HG03565 (cell line): ENCODE measurements around the gene RAD50.
"Not testable (repeated sequence)": the region's sequence is repeated elsewhere in the genome, so short reads cannot be mapped to it uniquely, and the experiment has no call there.

Experiments used
- ATAC-seq: cut with Tn5 transposase; IDR thresholded peaks from one replicate; pipeline ENCODE4 v1.9.1; 2021; ENCODE audit warnings: mild to moderate bottlenecking, moderate library complexity; ENCODE audit not compliant: unreplicated experiment

The RAD50 gene

DNA sequence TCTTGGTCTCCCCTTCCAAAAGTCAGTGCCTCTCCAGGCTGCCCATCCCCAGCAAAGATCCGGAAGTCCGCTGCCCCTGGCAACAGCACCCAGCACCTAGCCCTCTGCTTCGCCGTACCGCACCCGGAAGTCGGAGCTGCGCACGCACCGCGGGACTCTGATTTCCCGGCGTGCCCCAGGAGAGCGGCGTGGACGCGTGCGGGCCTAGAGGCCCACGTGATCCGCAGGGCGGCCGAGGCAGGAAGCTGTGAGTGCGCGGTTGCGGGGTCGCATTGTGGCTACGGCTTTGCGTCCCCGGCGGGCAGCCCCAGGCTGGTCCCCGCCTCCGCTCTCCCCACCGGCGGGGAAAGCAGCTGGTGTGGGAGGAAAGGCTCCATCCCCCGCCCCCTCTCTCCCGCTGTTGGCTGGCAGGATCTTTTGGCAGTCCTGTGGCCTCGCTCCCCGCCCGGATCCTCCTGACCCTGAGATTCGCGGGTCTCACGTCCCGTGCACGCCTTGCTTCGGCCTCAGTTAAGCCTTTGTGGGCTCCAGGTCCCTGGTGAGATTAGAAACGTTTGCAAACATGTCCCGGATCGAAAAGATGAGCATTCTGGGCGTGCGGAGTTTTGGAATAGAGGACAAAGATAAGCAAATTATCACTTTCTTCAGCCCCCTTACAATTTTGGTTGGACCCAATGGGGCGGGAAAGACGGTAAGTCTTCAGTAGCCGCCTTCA lies at the start of gene RAD50:
RAD50 (plus strand) TSS at position 215 of the 715 bp plus-strand sequence; CDS start at position 563, 348 bp downstream.
- ATAC-seq = peak; percentile 97

DNA sequence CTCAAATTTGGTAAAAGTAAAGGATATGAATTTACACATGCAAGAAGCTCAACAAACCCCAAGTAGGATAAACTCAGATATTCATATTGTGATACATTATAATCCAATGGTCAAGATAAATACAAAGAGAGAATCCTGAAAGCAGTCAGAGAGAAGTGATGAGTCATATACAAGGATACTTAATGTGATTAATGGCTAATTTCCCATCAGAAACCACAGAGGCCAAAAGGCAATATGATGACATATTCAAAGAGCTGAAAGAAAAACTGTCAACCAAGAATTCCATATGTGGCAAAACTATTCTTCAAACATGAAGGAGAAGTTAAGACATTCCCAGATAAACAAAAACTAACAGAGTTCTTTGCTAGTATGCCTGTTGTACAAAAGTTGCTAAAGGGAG lies 46.7 kb upstream of the RAD50 start:
- no peak for ATAC-seq

DNA sequence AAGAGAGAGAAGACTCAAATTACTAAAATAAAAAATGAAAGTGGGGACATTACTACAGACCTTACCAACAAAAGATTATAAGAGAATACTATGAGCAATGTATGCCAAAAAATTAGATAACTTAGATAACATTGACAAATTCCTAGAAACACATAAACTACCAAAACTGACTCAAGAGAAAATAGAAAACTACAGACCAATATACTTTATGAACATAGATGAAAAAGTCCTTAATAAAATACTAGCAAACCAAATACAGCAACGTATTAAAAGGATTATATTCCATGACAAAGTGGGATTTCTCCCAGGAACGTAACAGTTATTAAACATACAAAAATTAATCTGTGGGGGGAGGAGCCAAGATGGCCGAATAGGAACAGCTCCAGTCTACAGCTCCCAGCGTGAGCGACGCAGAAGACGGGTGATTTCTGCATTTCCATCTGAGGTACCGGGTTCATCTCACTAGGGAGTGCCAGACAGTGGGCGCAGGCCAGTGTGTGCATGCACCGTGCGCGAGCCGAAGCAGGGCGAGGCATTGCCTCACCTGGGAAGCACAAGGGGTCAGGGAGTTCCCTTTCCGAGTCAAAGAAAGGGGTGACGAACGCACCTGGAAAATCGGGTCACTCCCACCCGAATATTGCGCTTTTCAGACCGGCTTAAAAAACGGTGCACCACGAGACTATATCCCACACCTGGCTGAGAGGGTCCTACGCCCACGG lies 43.0 kb upstream of the RAD50 start:
- not testable (repeated sequence) for ATAC-seq

DNA sequence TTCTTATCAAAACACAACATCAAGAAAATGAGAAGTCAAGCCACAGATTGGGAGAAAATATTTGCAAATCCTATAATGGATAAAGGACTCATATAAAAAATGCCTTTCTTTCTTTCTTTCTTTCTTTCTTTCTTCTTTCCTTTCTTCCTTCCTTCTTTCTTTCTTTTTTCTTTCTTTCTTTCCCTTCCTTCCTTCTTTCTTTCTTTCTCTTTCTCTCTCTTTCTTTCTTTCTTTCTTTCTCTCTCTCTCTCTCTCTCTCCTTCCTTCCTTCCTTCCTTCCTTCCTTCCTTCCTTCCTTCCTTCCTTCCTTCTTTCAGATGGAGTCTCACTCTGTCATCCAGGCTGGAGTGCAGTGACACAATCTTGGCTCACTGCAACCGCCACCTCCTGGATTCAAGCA lies 34.7 kb upstream of the RAD50 start:
- ATAC-seq = not testable (repeated sequence)

GRCh38 chr5:132524877-132525276 lies 31.9 kb upstream of the RAD50 start:
- ATAC-seq = not testable (repeated sequence)

DNA sequence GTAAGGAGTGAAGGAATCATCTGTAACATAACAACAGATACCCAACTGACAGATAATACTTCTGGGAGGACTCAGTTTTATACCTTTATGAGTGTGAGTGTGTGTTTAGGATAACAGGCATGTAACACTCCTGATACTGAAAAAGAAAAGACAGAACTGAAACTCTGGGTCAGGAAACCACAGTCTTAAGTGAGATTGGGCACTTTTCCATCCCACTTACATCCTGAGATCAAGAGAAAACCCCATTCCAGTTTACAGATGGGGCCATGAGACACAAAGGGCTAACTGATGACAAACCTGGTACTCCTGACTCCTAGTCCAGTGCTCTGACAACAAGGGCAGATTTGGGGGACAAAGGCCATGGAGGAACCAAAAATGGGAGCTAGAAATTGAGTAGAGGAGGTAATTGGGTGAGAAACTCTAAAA lies 31.5 kb upstream of the RAD50 start:
- ATAC-seq = peak; percentile 81

DNA sequence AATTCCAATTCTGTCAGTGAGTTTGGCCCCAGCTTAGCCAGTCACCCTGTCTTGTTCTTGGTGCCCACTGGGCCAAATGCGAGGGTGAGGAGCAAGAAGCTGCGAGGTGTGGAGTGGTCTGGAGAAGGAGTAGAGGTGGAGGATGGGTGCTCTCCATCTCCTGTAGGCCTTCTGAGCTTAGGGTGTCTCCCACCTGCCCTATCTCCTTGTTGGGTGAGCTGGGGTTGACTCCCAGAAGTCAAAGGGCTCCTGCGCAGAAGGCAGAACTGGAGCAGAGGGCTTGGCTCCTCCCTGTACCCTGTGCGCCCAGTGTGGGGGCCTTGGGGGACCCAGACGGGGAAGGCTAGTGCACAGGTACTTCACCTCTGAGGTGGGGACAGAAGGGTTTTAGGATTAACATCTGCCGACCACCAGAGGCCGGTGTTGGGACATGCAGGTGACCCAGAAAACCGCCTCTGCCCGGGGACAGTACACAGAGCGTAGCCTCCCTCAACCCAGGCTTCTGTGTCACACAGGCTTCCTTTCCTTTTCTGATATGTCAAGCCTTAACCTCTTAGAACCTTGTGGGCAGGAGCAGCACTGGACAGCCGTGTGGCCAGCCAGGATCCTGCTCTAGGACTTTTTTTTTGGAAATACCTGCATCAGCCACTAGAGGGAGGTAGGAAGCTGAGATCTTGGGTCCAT lies 30.3 kb upstream of the RAD50 start:
- no peak for ATAC-seq

- no peak for ATAC-seq
Observed at GRCh38 chr5:132526974-132527564, 29.7 kb upstream of the RAD50 start.

DNA sequence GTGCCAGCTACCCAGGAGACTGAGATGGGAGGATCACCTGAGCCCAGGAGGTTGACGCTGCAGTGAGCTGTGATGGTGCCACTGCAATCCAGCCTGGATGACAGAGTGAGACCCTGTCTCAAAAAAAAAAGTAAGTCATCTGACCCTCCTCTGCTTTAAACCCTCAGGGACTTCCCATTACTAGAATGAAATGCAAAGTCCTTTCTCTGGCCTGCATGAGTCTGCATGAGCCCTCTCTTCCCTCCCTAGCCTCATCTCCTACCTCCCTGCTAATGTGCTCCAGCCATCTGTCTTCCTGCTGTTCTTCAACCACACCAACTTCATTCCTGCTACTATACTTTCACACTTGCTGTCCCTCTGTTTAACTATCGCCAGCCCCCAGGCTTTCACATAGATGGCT lies 28.8 kb upstream of the RAD50 start:
- no peak for ATAC-seq

GRCh38 chr5:132528866-132529634 lies 27.7 kb upstream of the RAD50 start:
- no peak for ATAC-seq

DNA sequence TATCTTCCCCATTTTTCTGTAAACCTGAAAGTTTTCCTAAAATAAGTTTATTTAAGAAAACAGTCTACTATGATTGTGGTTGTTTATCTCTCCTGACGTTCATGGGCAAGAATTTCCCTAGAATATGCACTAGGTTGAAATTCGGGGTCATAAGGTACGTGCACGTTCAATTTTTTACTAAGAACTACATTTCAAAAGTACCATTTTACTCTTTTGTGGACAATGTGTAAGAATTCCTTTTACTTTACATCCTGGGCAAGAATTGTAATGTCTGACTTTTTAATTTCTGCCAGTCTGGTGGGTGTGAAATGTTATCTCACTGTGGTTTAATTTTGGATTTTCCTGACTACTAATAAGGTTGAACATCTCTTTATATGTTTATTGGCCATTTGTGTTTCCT lies 25.8 kb upstream of the RAD50 start:
- no peak for ATAC-seq

- no peak for ATAC-seq
Observed at GRCh38 chr5:132539716-132540115, 17.1 kb upstream of the RAD50 start.

DNA sequence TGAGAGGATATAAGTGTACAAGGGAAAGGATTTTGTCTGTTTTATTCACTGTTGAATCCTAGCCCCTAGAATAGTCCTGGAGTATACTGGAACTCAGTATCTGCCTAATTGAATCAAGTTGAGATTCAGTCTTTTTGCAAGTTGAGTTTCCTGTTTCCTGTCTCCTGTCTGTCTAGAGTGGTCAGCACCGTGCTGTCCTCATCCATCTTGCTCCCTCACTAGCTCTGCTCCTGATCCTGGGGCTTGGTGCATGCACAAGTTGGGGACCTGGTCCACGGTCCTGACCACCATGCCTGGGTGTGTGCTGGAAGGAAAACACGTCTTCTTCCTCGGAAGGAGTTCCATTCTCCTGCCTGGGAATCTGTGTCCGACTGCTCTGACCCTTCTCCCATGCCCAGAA lies 16.6 kb upstream of the RAD50 start:
- no peak for ATAC-seq

DNA sequence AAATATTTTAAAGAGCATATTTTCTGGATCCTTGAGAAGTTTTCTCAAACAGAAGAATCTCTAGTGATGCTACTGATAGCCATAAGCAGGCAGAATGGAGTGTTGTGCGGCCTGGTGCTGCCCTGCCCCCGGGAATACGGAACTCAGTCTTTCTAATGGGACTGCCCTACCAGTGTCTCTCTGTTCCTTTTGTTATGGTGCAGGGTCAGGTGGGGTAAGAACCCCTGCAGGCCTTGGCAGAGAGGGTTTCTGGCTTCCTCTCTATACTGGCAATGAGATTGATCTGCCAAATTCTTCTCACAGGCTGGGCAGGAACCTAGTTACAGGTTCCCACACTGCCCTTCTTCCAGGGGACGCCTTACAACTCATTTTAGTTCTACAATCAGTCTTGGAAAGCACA lies 16.0 kb upstream of the RAD50 start:
- no peak for ATAC-seq

DNA sequence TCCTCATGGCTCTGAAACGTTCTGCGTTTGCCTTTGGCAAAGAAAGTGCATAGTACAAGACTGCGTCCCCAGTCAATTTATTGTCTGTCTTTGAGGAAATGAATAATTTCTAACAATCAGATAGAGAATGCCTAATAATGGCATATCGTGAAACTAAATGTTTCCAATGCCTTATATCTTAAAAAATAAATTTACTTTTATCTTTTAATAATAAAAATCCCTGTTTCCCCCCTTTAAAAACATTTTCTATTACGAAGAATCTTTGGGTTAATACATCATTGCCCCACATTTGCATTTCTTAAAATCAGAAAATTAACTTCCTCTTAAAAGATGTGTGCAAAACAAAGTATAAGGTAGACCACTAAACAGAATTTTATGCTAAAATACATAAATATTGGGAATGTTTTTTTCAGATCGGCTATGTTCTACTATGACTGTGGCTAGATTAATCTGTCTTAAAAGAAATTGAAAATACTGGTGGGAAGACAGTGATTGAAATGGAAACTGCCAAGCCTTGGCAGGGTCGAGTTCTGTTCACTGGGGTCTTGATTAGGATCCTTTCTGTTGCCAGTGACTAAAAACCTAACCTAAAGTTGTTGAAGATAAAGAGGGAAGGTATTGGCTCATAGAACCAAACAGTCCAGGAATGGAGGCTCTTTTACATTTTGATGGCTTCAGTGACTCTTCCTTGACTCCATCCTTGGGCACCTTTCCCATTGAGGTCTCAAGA lies 13.1 kb upstream of the RAD50 start, which contains the start of gene IL5:
IL5 (minus strand) TSS at position 51 of the 730 bp plus-strand sequence; CDS start at position 7, 44 bp downstream.
- no peak for ATAC-seq

- ATAC-seq = no peak
Observed at GRCh38 chr5:132546108-132546507, 10.7 kb upstream of the RAD50 start.

DNA sequence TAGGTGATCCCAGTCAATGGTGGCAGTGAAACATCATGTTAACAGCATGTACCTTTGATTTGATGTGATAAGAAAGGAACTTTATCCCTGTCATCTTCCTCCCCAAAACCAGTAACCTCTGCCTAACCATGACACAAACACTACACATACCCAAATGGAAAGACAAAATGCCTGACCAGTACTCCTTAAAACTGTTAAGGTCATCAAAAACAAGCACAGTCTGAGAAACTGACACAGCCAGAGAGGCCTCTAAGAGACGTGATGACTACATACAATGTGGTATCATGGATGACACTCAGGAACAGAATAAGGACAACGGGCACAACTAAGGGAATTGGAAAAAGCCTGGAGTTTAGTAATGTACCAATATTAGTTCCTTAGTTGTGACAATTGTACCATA lies 9.5 kb upstream of the RAD50 start:
- ATAC-seq = no peak

DNA sequence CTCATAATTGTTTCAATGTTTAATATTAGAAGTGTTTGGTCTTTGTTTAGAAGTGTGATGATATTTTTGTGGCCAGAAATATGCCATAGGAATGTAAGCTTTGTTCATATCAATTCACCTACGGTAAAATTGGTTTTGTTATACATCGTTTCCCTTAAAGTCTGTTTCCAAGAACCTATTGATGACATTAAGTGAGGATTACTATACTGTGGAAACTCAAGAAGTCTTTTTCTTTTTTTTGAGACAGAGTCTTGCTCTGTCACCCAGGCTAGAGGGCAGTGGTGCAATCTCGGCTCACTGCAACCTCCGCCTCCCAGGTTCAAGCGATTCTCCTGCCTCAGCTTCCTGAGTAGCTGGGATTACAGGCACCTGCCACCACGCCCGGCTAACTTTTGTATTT lies 7.9 kb upstream of the RAD50 start:
- not testable (repeated sequence) for ATAC-seq

DNA sequence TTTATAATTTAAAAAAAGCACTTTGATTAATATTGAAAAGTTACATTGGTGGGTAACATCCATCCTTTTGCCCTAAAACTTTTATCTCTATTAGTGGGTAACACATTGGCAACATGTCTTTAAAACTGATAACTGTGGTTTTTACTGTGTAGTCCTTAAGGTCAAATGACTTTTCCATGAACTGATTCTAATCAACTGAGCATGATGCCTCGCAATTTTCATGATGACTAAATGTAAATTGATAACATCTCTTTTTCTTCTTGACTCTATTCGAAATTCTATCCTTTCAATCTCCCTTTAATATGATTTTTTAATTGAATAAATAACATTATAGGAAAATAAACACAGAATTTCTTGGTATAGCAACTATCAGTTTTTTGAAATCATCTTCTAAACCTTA lies 7.2 kb upstream of the RAD50 start:
- ATAC-seq = no peak
